GM20000 (cell line): ENCODE results near the gene LMO7.

Experiments used
- DNase-seq: peaks from one replicate; pipeline ENCODE4 v3.0.0; 2012; ENCODE audit warnings: low spot score
- CTCF ChIP-seq: IDR thresholded peaks from 2 replicates; pipeline ENCODE4 v1.5.1; 2012; ENCODE audit warnings: mild to moderate bottlenecking, control low read depth; ENCODE audit errors: extremely low read depth, missing control alignments

Gene LMO7

GRCh38 chr13:75902166-75903104, 266.3 kb downstream of the LMO7 start:
- no peak for TF ChIP-seq CTCF
- DNase-seq, result no peak

GRCh38 chr13:75904012-75904411, 267.9 kb downstream of the LMO7 start:
- DNase-seq, result no peak
- no peak for TF ChIP-seq CTCF

GRCh38 chr13:75906315-75906714, 270.2 kb downstream of the LMO7 start:
- TF ChIP-seq CTCF, result no peak
- no peak for DNase-seq

- no peak for TF ChIP-seq CTCF
- DNase-seq, result no peak
Observed at GRCh38 chr13:75907044-75907443, 270.9 kb downstream of the LMO7 start.

- TF ChIP-seq CTCF, result no peak
- no peak for DNase-seq
Observed at GRCh38 chr13:75908141-75908540, 272.0 kb downstream of the LMO7 start.
